Ovary (tissue), 9 donors: ENCODE measurements around the gene SNX10. TPM values are rescaled to one million over a fixed set of nuclear protein-coding genes. Genes with fewer than 3 reads are reported as not detected.

Source experiments
- DNase-seq, 5 donors: peaks; one replicate each; pipeline ENCODE4 v3.0.0-alpha.2; 2019 to 2020
- H3K27ac ChIP-seq, 2 donors: fragments of 200-600 bp; one replicate each; pipeline versions ENCODE4 v1.5.1 to v1.8.0; 2019 to 2022
- H3K27me3 ChIP-seq: fragments of 200-600 bp; one replicate; pipeline ENCODE4 v1.8.0; 2022
- H3K36me3 ChIP-seq: fragments of 200-600 bp; sonication (generic); one replicate; pipeline ENCODE4 v1.5.1; 2019
- H3K4me1 ChIP-seq: one replicate; pipeline ENCODE4 v1.8.1; 2013; ENCODE audit warnings: mild to moderate bottlenecking, moderate library complexity; ENCODE audit not compliant: insufficient read depth
- H3K4me3 ChIP-seq: fragments of 200-600 bp; sonication (generic); one replicate; pipeline ENCODE4 v1.5.1; 2017
- H3K9me3 ChIP-seq, 2 donors: fragments of 200-600 bp in 1 of 2; sonication (generic) in 1 of 2; one replicate each; pipeline versions ENCODE4 v1.5.1 to v1.8.1; 2013 to 2019; ENCODE audit warnings: mild to moderate bottlenecking in 1 of 2, moderate library complexity in 1 of 2
- CTCF ChIP-seq, 3 donors: fragments of 450-650 bp in 2 of 3; fragments of 200-600 bp in 1 of 3; IDR thresholded peaks; one replicate each; pipeline versions ENCODE4 v1.5.1 to v1.8.0; 2016 to 2022; ENCODE audit warnings: antibody characterized with exemption in 3 of 3, mild to moderate bottlenecking in 1 of 3
- EP300 ChIP-seq: sonication (generic); formaldehyde crosslinking; IDR thresholded peaks from one replicate; pipeline ENCODE4 v1.6.1; 2017; ENCODE audit warnings: antibody characterized with exemption
- POLR2A ChIP-seq: fragments of 450-650 bp; IDR thresholded peaks from one replicate; pipeline ENCODE4 v1.6.1; 2017; ENCODE audit warnings: antibody characterized with exemption, mild to moderate bottlenecking, moderate library complexity
- WGBS, 3 donors: extraction: QIAGEN DNeasy Blood & Tissue Kit in 1 of 3; methylation state at CpG; one replicate each; pipeline versions ENCODE4 v1.1.5 to v1.1.7; 2013 to 2017; 5-methylcytosine and 5-hydroxymethylcytosine counted together
- intact Hi-C, 4 donors: fragments of 100-400 bp; cut with DNase I; formaldehyde crosslinking; loops; one replicate each; pipeline versions ENCODE4 v1.11.0 to v1.15.1; 2022 to 2023
- polyA plus RNA-seq, 2 donors: library from polyadenylated mRNA; stranded (reverse); fragments of 200-250 nt in 1 of 2; fragments of 350-450 nt in 1 of 2; fragmentation: Illumina TruSeq in 1 of 2; extraction: RNeasy Lipid Tissue Mini Kit (QIAGEN cat#74804) in 1 of 2; gene quantifications; one replicate each; pipeline ENCODE4 v1.2.3, GENCODE V29; 2013 to 2014
- total RNA-seq, 7 donors: library from RNA; depleted of rRNA in 2 of 7; stranded (reverse); fragments of >200 nt in 2 of 7; fragmentation: NEBNext Ultra II Directional in 3 of 7; extraction: Animal tissue kit (Norgen Biotek cat#: 25700) in 3 of 7; gene quantifications; one replicate each; pipeline versions ENCODE4 v1.1.0 to v1.2.4, GENCODE V29; 2016 to 2023
- donor health status: DM: no; HTN: no; CAD: no; lungs with moderate emphysema.
- donor health status: DM: no; HTN: no; CAD: no.
- donor health status: Bipolar disorder and iron deficiency.
- donor health status: DM: yes; HTN: yes; CAD: no.
- donor health status: DM: no; HTN: no; CAD: no.
- donor health status: DM: yes; HTN: yes; CAD: no.

Gene SNX10
- total and polyA plus RNA-seq, 9 donors, result 1.1 to 6.4 (median 2.0) TPM

- DNase-seq, result no peak
- TF ChIP-seq EP300 (no peak), CTCF (IDR thresholded peaks at IDR 0.05) (no peak), POLR2A (no peak)
- Histone ChIP-seq H3K4me3 (no peak overlapping the region), H3K36me3 (no peaks in the 10 kb centered on the region), H3K4me1 (no peaks in the 10 kb centered on the region), H3K9me3 (no peaks in the 10 kb centered on the region), H3K27me3 (no peaks in the 10 kb centered on the region), H3K27ac (no peak overlapping the region)
- intact Hi-C loops, result no loop called here
Observed at GRCh38 chr7:26385240-26385639, 93.6 kb downstream of the SNX10 start.

- intact Hi-C loops, result no loop called here
- DNase-seq, result no peak
- no peaks in the 10 kb centered on the region for H3K9me3 ChIP-seq
- 31 to 50% (median 37%) methylated on average over 2 of the region's 2 CpGs for WGBS, 3 donors
- TF ChIP-seq EP300 (no peak), CTCF (IDR thresholded peaks at IDR 0.05) (no peak), POLR2A (no peak)
- no peaks in the 10 kb centered on the region for H3K4me1 ChIP-seq
- no peaks in the 10 kb centered on the region for H3K36me3 ChIP-seq
- no peaks in the 10 kb centered on the region for H3K27me3 ChIP-seq
- H3K27ac ChIP-seq, result no peak overlapping the region
- no peak overlapping the region for H3K4me3 ChIP-seq
Observed at GRCh38 chr7:26387731-26388130, 96.1 kb downstream of the SNX10 start.

- no peaks in the 10 kb centered on the region for H3K27me3 ChIP-seq
- TF ChIP-seq EP300 (no peak), CTCF (IDR thresholded peaks at IDR 0.05) (no peak), POLR2A (no peak)
- DNase-seq, result no peak
- 80 to 90% (median 85%) methylated on average over 4 of the region's 4 CpGs for WGBS, 3 donors
- no peak overlapping the region for H3K4me3 ChIP-seq
- no peaks in the 10 kb centered on the region for H3K4me1 ChIP-seq
- intact Hi-C loops, result no loop called here
- H3K36me3 ChIP-seq, result no peaks in the 10 kb centered on the region
- no peak overlapping the region for H3K27ac ChIP-seq
- no peaks in the 10 kb centered on the region for H3K9me3 ChIP-seq
Observed at GRCh38 chr7:26388256-26388655, 96.6 kb downstream of the SNX10 start.

GRCh38 chr7:26390016-26390415 lies 98.4 kb downstream of the SNX10 start:
- Histone ChIP-seq H3K27ac (no peak overlapping the region), H3K36me3 (no peaks in the 10 kb centered on the region), H3K9me3 (no peaks in the 10 kb centered on the region), H3K27me3 (no peaks in the 10 kb centered on the region), H3K4me1 (no peaks in the 10 kb centered on the region), H3K4me3 (no peak overlapping the region)
- 58 to 75% (median 74%) methylated on average over 2 of the region's 2 CpGs for WGBS, 3 donors
- intact Hi-C loops, result no loop called here
- TF ChIP-seq POLR2A (no peak), CTCF (IDR thresholded peaks at IDR 0.05) (no peak), EP300 (no peak)
- no peak for DNase-seq

GRCh38 chr7:26393818-26394217 lies 102.2 kb downstream of the SNX10 start:
- no peak for DNase-seq
- no peaks in the 10 kb centered on the region for H3K27me3 ChIP-seq
- H3K27ac ChIP-seq, result no peak overlapping the region
- H3K4me3 ChIP-seq, result no peak overlapping the region
- TF ChIP-seq POLR2A, result no peak
- TF ChIP-seq EP300, result no peak
- TF ChIP-seq CTCF (IDR thresholded peaks at IDR 0.05), result no peak
- intact Hi-C loops, result no loop called here
- no peaks in the 10 kb centered on the region for H3K36me3 ChIP-seq
- 97 to 98% (median 97%) methylated on average over 3 of the region's 3 CpGs for WGBS, 3 donors
- H3K9me3 ChIP-seq, result no peaks in the 10 kb centered on the region
- H3K4me1 ChIP-seq, result peaks cover 2% of the 10 kb centered on the region
